ENCODE measurements around the gene JCAD.
"Not testable (repeated sequence)": the region's sequence is repeated elsewhere in the genome, so short reads cannot be mapped to it uniquely, and the experiment has no call there.

Gene JCAD

GRCh38 chr10:30028006-30028737 lies 31.2 kb downstream of the JCAD start:
- TF ChIP-seq CTCF (IDR thresholded peaks at IDR 0.05; ENCODE audit: low read length, missing control alignments), result no peak
- peak; percentile 51 for DNase-seq (ENCODE audit: low read depth)
- no peak overlapping the region for H3K4me3 ChIP-seq (replicated peaks; ENCODE audit: low read depth, low read length)

GRCh38 chr10:30027057-30028005 lies 32.1 kb downstream of the JCAD start:
- H3K4me3 ChIP-seq (replicated peaks; ENCODE audit: low read depth, low read length), result no peak overlapping the region
- no peak for TF ChIP-seq CTCF (IDR thresholded peaks at IDR 0.05; ENCODE audit: low read length, missing control alignments)
- peak; percentile 18 for DNase-seq (ENCODE audit: low read depth)

GRCh38 chr10:30026578-30026977 lies 32.8 kb downstream of the JCAD start:
- H3K4me3 ChIP-seq (replicated peaks; ENCODE audit: low read depth, low read length), result no peak overlapping the region
- no peak for TF ChIP-seq CTCF (IDR thresholded peaks at IDR 0.05; ENCODE audit: low read length, missing control alignments)
- no peak for DNase-seq (ENCODE audit: low read depth)

GRCh38 chr10:30026080-30026479 lies 33.3 kb downstream of the JCAD start:
- no peak overlapping the region for H3K4me3 ChIP-seq (replicated peaks; ENCODE audit: low read depth, low read length)
- TF ChIP-seq CTCF (IDR thresholded peaks at IDR 0.05; ENCODE audit: low read length, missing control alignments), result no peak
- DNase-seq (ENCODE audit: low read depth), result no peak

GRCh38 chr10:30025428-30025827 lies 34.0 kb downstream of the JCAD start:
- H3K4me3 ChIP-seq (replicated peaks; ENCODE audit: low read depth, low read length); DNase-seq (ENCODE audit: low read depth): not testable (repeated sequence)

GRCh38 chr10:30022590-30022989 lies 36.8 kb downstream of the JCAD start:
- TF ChIP-seq CTCF (IDR thresholded peaks at IDR 0.05; ENCODE audit: low read length, missing control alignments), result no peak
- DNase-seq (ENCODE audit: low read depth), result no peak
- H3K4me3 ChIP-seq (replicated peaks; ENCODE audit: low read depth, low read length), result no peak overlapping the region

GRCh38 chr10:30019468-30019867 lies 39.9 kb downstream of the JCAD start:
- no peak for TF ChIP-seq CTCF (IDR thresholded peaks at IDR 0.05; ENCODE audit: low read length, missing control alignments)
- H3K4me3 ChIP-seq (replicated peaks; ENCODE audit: low read depth, low read length), result no peak overlapping the region

More at GRCh38 chr10:30019468-30019867, 39.9 kb downstream of the JCAD start:
- no peak for DNase-seq (ENCODE audit: low read depth)
